Mammary epithelial cell (primary cell): ENCODE measurements around the gene KLHL42.
"Not testable (repeated sequence)": the region's sequence is repeated elsewhere in the genome, so short reads cannot be mapped to it uniquely, and the experiment has no call there.

Source experiments
- CTCF ChIP-seq, 2 donors: IDR thresholded peaks in 1 of 2; conservative IDR thresholded peaks in 1 of 2; 2 replicates each; pipeline ENCODE4 v1.5.1; 2011 to 2012; ENCODE audit warnings: inconsistent platforms in 2 of 2, low read length in 2 of 2, mild to moderate bottlenecking in 2 of 2, control low read depth in 1 of 2, low read depth in 1 of 2; ENCODE audit not compliant: insufficient read depth in 1 of 2; ENCODE audit errors: extremely low read depth in 1 of 2
- EZH2 ChIP-seq: IDR thresholded peaks from 2 replicates; pipeline ENCODE4 v1.6.1; 2012; ENCODE audit warnings: low read length, inconsistent platforms, borderline replicate concordance

- TF ChIP-seq CTCF (conservative IDR thresholded peaks at IDR 0.05 in 1 of 2, IDR thresholded peaks at IDR 0.05 in 1 of 2; ENCODE audit: extremely low read depth in 1 of 2, insufficient read depth in 1 of 2, low read depth in 1 of 2, low read length in 2 of 2); EZH2: not testable (repeated sequence)
Measured at GRCh38 chr12:27745734-27746133, 34.3 kb upstream of the KLHL42 start.
